GM12878 (cell line): ENCODE measurements around the gene KCND3. TPM values are rescaled to one million over a fixed set of nuclear protein-coding genes. Genes with fewer than 3 reads are reported as not detected.
A peak's percentile ranks its signal among the peaks of the same experiment; 100 is the strongest.

Source experiments
- ATAC-seq: fragments of 200-7000 bp; cut with Tn5 transposase; 3 replicates; pipeline ENCODE4 v1.9.1; 2020; ENCODE audit warnings: mild to moderate bottlenecking, moderate library complexity
- BruUV-seq: library from RNA; stranded (reverse); fragments of 400-500 nt; replicated peaks from 2 replicates; lab custom pipeline; 2021; lab: Mats Ljungman, UMichigan
- CTCF ChIA-PET: fragments of 300-600 bp; sonication (Branson Sonifier 250); formaldehyde crosslinking; extraction: SDS; loops from one replicate; lab custom pipeline; 2021; ENCODE audit warnings: inconsistent platforms; lab: Yijun Ruan, JAX
- POLR2A ChIA-PET: fragments of 350-600 bp; formaldehyde crosslinking; extraction: SDS; loops from one replicate; lab custom pipeline; 2021; ENCODE audit warnings: inconsistent platforms; lab: Charles Lee
- RAD21 ChIA-PET: fragments of 300-600 bp; sonication (Branson Sonifier 250); formaldehyde crosslinking; loops from one replicate; lab custom pipeline; 2023; ENCODE audit warnings: antibody characterized with exemption; ENCODE audit not compliant: unreplicated experiment; lab: Charles Lee
- SMC1A ChIA-PET: fragments of 300-600 bp; sonication (Branson Sonifier 250); formaldehyde crosslinking; loops from one replicate; lab custom pipeline; 2023; ENCODE audit not compliant: unreplicated experiment, uncharacterized antibody; lab: Charles Lee
- DNase-seq: peaks from one replicate; pipeline ENCODE4 v3.0.0-alpha.2; 2011; ENCODE audit warnings: low read depth, low spot score
- FAIRE-seq: peaks from 3 replicates; lab custom pipeline; 2011; peaks lifted over from hg19 to GRCh38; lab: Jason Lieb, UNC
- H2AFZ ChIP-seq: 2 replicates; pipeline ENCODE4 v1.6.0; 2011; ENCODE audit warnings: low read depth, low read length, control low read depth; ENCODE audit not compliant: control insufficient read depth
- H3K27ac ChIP-seq: 2 replicates; pipeline ENCODE4 v1.5.1; 2011; ENCODE audit warnings: control low read depth; ENCODE audit not compliant: control insufficient read depth, insufficient read depth
- H3K27me3 ChIP-seq, 2 experiments: replicated peaks in 1 of 2; 2 replicates each; pipeline versions ENCODE4 v1.6.0 to v1.6.1; 2011; ENCODE audit warnings: low read length in 1 of 2; ENCODE audit not compliant: control insufficient read depth in 2 of 2, insufficient read depth in 2 of 2
- H3K36me3 ChIP-seq, 2 experiments: 2 replicates each; pipeline ENCODE4 v1.5.1; 2011; ENCODE audit warnings: low read length in 1 of 2; ENCODE audit not compliant: control insufficient read depth in 2 of 2, insufficient read depth in 2 of 2
- H3K4me1 ChIP-seq: 2 replicates; pipeline ENCODE4 v1.6.1; 2011; ENCODE audit warnings: mild to moderate bottlenecking, low read length, moderate library complexity, mixed read lengths; ENCODE audit not compliant: control insufficient read depth, insufficient read depth
- H3K4me2 ChIP-seq: 2 replicates; pipeline ENCODE4 v1.6.0; 2011; ENCODE audit warnings: control low read depth; ENCODE audit not compliant: control insufficient read depth, insufficient read depth
- H3K4me3 ChIP-seq: fragments of 200-600 bp; sonication (generic); 2 replicates; pipeline ENCODE4 v1.5.1; 2016
- H3K79me2 ChIP-seq: 2 replicates; pipeline ENCODE4 v1.6.0; 2011; ENCODE audit warnings: low read length; ENCODE audit not compliant: control insufficient read depth, insufficient read depth
- H3K9ac ChIP-seq: 2 replicates; pipeline ENCODE4 v1.8.0; 2011; ENCODE audit warnings: low read length, control low read depth, mixed read lengths; ENCODE audit not compliant: control insufficient read depth, insufficient read depth
- H3K9me3 ChIP-seq: replicated peaks from 3 replicates; pipeline ENCODE4 v1.5.1; 2011; ENCODE audit warnings: mild to moderate bottlenecking, low read length; ENCODE audit not compliant: control insufficient read depth, insufficient read depth
- H4K20me1 ChIP-seq: 2 replicates; pipeline ENCODE4 v1.6.0; 2011; ENCODE audit not compliant: control insufficient read depth, insufficient read depth
- BRCA1 ChIP-seq: IDR thresholded peaks from 2 replicates; pipeline ENCODE4 v1.6.1; 2011; ENCODE audit warnings: low read depth, low read length, improper control_type of control experiment
- CREB1 ChIP-seq: IDR thresholded peaks from 2 replicates; pipeline ENCODE4 v1.6.1; 2012; ENCODE audit warnings: low read depth, mild to moderate bottlenecking, inconsistent platforms
- CTCF ChIP-seq, 3 experiments: IDR thresholded peaks in 2 of 3; conservative IDR thresholded peaks in 1 of 3; 2 replicates each; pipeline ENCODE4 v1.5.1; 2011; ENCODE audit warnings: low read depth in 3 of 3, low read length in 3 of 3, mild to moderate bottlenecking in 3 of 3, control low read depth in 2 of 3, moderate library complexity in 2 of 3, inconsistent platforms in 1 of 3, mixed read lengths in 1 of 3; ENCODE audit not compliant: control insufficient read depth in 2 of 3, insufficient read depth in 1 of 3; ENCODE audit errors: extremely low read depth in 1 of 3
- E2F8 ChIP-seq: fragments of 450-650 bp; IDR thresholded peaks from 2 replicates; pipeline ENCODE4 v1.6.1; 2018; ENCODE audit warnings: mild to moderate bottlenecking, low read depth, moderate library complexity; ENCODE audit not compliant: partially characterized antibody
- IRF4 ChIP-seq: IDR thresholded peaks from 2 replicates; pipeline ENCODE4 v1.6.1; 2011; ENCODE audit warnings: low read depth, low read length
- MLLT1 ChIP-seq: fragments of 450-650 bp; IDR thresholded peaks from 2 replicates; pipeline ENCODE4 v1.6.1; 2016; ENCODE audit warnings: mild to moderate bottlenecking
- NFIC ChIP-seq: IDR thresholded peaks from 2 replicates; pipeline ENCODE4 v1.6.1; 2012; ENCODE audit warnings: low read depth, mild to moderate bottlenecking, inconsistent platforms, low read length, moderate library complexity
- SIN3A ChIP-seq: IDR thresholded peaks from 2 replicates; pipeline ENCODE4 v1.6.1; 2012; ENCODE audit warnings: low read depth, low read length, improper control_type of control experiment
- SREBF2 ChIP-seq: IDR thresholded peaks from 2 replicates; pipeline ENCODE4 v1.6.1; 2012; ENCODE audit warnings: mild to moderate bottlenecking, low read length
- ZBTB4 ChIP-seq: fragments of 450-650 bp; formaldehyde crosslinking; IDR thresholded peaks from 2 replicates; pipeline ENCODE4 v1.4.0; 2022; ENCODE audit warnings: mild to moderate bottlenecking, moderate library complexity
- ZNF622 ChIP-seq: fragments of 450-650 bp; IDR thresholded peaks from 2 replicates; pipeline ENCODE4 v1.6.1; 2017; ENCODE audit warnings: mild to moderate bottlenecking, inconsistent platforms
- WGBS: methylation state at CpG from one replicate; pipeline ENCODE4 v1.1.6; 2016; ENCODE audit warnings: low lambda C conversion rate; ENCODE audit not compliant: insufficient replicate concordance, insufficient coverage; ENCODE audit errors: missing lambda C conversion rate; 5-methylcytosine and 5-hydroxymethylcytosine counted together
- in situ Hi-C: fragments of 300-500 bp; cut with MboI; formaldehyde crosslinking; loops from 9 replicates; pipeline ENCODE4 v1.14.3; 2018; ENCODE audit warnings: mixed read lengths
- intact Hi-C: fragments of 100-400 bp; cut with micrococcal nuclease; formaldehyde crosslinking; loops from one replicate; pipeline ENCODE4 v1.14.2; 2022; ENCODE audit not compliant: unreplicated experiment
- polyA plus RNA-seq, 11 experiments: library from polyadenylated mRNA; depleted of rRNA in 4 of 11; unstranded in 6 of 11; stranded (reverse) in 5 of 11; fragments of >200 nt; fragmentation: Nextera tagmentation in 4 of 11; fragmentation: Illumina TruSeq in 1 of 11; extraction: Ambion mirVana in 4 of 11; extraction: Trizol in 1 of 11; gene quantifications; 1 replicate in 1 of 11; 2 replicates in 10 of 11; pipeline versions ENCODE4 v1.2.1 to v1.2.3, GENCODE V29; 2011 to 2016; ENCODE audit warnings: inconsistent platforms in 2 of 11, missing spikeins in 2 of 11, low read depth in 1 of 11
- total RNA-seq, 4 experiments: library from RNA; depleted of rRNA in 3 of 4; stranded (reverse); fragments of >200 nt in 3 of 4; fragmentation: Illumina TruSeq in 1 of 4; extraction: Trizol in 1 of 4; gene quantifications; 2 replicates each; pipeline versions ENCODE4 v1.2.1 to v1.2.3, GENCODE V29; 2013 to 2021

Gene KCND3
- total and polyA plus RNA-seq, 10 of the 15 experiments (the other 5 are each of a cell fraction or from before 2014, with no cell fraction given), result 0.02 TPM; not detected in 9

DNA sequence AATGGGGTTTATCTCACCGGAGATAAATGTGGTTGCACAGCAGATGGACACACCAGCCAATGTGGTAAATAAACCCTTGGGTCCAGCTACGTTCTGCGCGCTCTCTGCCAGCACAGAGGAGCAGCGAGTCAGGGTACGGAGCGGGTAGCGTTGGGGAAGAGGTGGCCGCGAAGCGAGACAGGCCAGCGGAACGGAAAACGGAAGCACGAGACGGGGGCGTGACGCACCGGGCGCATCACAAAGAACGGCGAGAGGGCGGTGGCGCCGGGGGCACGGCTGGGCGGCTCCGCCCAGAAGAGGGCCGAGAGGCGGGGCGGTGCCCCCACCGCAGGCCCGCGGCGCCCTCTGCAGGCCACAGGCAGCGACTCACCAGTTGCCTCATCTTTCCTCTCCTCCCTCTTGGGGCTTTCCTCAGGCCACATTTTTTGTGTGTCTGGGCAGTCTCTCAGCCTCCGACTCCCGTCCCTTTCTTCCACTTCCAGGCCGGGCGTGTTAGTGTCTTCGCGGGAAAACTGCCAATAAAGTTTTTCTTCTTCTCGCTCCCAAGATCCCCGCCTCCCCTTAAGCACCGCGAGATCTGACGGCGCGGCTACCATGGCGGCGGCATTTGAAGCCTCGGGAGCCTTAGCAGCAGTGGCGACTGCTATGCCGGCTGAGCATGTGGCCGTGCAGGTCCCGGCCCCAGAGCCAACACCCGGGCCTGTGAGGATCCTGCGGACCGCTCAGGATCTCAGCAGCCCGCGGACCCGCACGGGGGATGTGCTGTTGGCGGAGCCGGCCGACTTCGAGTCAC, 233.9 kb downstream of the KCND3 start, which contains the start of gene DDX20:
TSS of gene DDX20 (plus strand) at position 571 of the 793 bp plus-strand sequence. CDS start at position 595, 24 bp downstream.
- peak within 1 kb of the TSS; percentile 87 for H3K27ac ChIP-seq
- H3K27me3 ChIP-seq, result no peaks in the 10 kb centered on the region
- no TSS peak for BruUV-seq
- peak; percentile 93 for ATAC-seq
- H3K79me2 ChIP-seq, result peaks cover 37% of the 10 kb centered on the region
- H3K9me3 ChIP-seq, result no peaks in the 10 kb centered on the region
- H3K36me3 ChIP-seq, result peaks cover 0 to 8% of the 10 kb centered on the region in 2 experiments; a peak in 1 of 4 replicates
- peak; percentile 80 for DNase-seq
- WGBS, result 2% methylated on average over 63 of the region's 67 CpGs
- intact Hi-C loops (loop anchor here (1.0 to 10.0 kb wide), 6 partner anchors 16 to 611 kb away; partner anchors contain the start of genes ATP5PB, CEPT1, DRAM2 and INKA2), in situ Hi-C loops (loop anchor here (10.0 kb wide), 1 partner anchor 251 kb away; the partner anchor contains the start of genes ADORA3 and TMIGD3)
- SMC1A ChIA-PET, result interaction anchor here (0.7 to 12.9 kb wide), 23 partner anchors 10 to 303 kb away, joined by 3 to 123 read pairs (median 4); partner anchors contain the start of gene INKA2
- FAIRE-seq, result peak; percentile 94
- peak within 1 kb of the TSS; percentile 88 for H3K4me3 ChIP-seq
- peak within 1 kb of the TSS; percentile 78 for H2AFZ ChIP-seq
- RAD21 ChIA-PET, result interaction anchor here (0.6 to 7.7 kb wide), 22 partner anchors 9 to 543 kb away, joined by 3 to 68 read pairs (median 4); partner anchors contain the start of genes ADORA3, INKA2 and TMIGD3
- CTCF ChIA-PET, result interaction anchor here (0.7 to 6.7 kb wide), 33 partner anchors 8 to 725 kb away, joined by 3 to 72 read pairs (median 5); partner anchors contain the start of genes ADORA3, INKA2 and TMIGD3
- H3K4me1 ChIP-seq, result peaks cover 3% of the 10 kb centered on the region; the same call in 1 of the 2 replicates
- H3K4me2 ChIP-seq, result peak within 1 kb of the TSS; percentile 82
- H4K20me1 ChIP-seq, result no peaks in the 10 kb centered on the region
- POLR2A ChIA-PET, result interaction anchor here (0.5 to 1.9 kb wide), 10 partner anchors 8 to 458 kb away, joined by 3 to 10 read pairs (median 4); partner anchors contain the start of gene INKA2
- peak within 1 kb of the TSS; percentile 82 for H3K9ac ChIP-seq
- TF ChIP-seq SIN3A (peak; percentile 98), E2F8 (peak; percentile 100), BRCA1 (peak; percentile 84), MLLT1 (peak; percentile 77), IRF4 (peak; percentile 49; the same call in 1 of the 2 replicates), ZBTB4 (CRISPR knock-in tag) (no peak), ZNF622 (no peak), SREBF2 (0 out of 2 replicates have a peak, but pooled peaks have one; percentile 15), CREB1 (peak; percentile 96), NFIC (peak; percentile 44; the same call in 1 of the 2 replicates), CTCF (IDR thresholded peaks at IDR 0.05 in 2 of 3, conservative IDR thresholded peaks at IDR 0.05 in 1 of 3; ENCODE audit: control insufficient read depth in 2 of 3, extremely low read depth in 1 of 3, insufficient read depth in 1 of 3, low read depth in 3 of 3, low read length in 3 of 3) (peak; percentile 84 to 97 (median 93))
